ENCODE data around the gene SERPINA12.

- no peak for TF ChIP-seq CTCF (IDR thresholded peaks at IDR 0.05; ENCODE audit: low read depth, low read length, poor library complexity, severe bottlenecking)
- TF ChIP-seq EZH2phosphoT487 (IDR thresholded peaks at IDR 0.05; ENCODE audit: borderline replicate concordance, low read length): no peak
These were observed 25.5 kb downstream of the SERPINA12 start for GRCh38 chr14:94483729-94484275.
